GM12873 (cell line): ENCODE data around the gene PAPOLG.

Experiments used
- TF ChIP-seq, protein P1 (sequence below): IDR thresholded peaks from 2 replicates; pipeline ENCODE4 v1.5.1; 2012; ENCODE audit warnings: low read depth, mild to moderate bottlenecking, moderate library complexity, low read length, control low read depth; ENCODE audit not compliant: insufficient read depth; ENCODE audit errors: missing control alignments

The PAPOLG gene

DNA sequence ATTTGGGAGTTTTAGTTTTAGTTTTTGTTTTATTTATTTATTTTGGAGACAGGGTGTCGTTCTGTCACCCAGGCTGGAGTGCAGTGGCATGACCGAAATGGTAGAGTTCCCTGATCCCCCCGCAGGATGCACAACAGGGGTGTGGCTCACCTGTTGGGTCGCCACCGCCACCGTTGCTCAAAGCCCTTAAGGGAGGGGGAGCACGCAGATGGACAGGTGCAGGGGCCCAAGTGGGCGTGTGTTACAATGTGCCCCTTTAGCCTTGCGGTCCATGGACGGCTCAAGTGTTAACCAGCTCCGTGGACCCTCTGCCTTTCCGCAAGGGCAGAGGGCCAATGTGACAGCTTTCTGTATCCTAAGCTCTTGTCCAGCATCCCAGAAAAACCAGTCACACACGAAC, 63.9 kb downstream of the PAPOLG start:
- TF ChIP-seq, protein P1, sequence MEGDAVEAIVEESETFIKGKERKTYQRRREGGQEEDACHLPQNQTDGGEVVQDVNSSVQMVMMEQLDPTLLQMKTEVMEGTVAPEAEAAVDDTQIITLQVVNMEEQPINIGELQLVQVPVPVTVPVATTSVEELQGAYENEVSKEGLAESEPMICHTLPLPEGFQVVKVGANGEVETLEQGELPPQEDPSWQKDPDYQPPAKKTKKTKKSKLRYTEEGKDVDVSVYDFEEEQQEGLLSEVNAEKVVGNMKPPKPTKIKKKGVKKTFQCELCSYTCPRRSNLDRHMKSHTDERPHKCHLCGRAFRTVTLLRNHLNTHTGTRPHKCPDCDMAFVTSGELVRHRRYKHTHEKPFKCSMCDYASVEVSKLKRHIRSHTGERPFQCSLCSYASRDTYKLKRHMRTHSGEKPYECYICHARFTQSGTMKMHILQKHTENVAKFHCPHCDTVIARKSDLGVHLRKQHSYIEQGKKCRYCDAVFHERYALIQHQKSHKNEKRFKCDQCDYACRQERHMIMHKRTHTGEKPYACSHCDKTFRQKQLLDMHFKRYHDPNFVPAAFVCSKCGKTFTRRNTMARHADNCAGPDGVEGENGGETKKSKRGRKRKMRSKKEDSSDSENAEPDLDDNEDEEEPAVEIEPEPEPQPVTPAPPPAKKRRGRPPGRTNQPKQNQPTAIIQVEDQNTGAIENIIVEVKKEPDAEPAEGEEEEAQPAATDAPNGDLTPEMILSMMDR, result no peak

DNA sequence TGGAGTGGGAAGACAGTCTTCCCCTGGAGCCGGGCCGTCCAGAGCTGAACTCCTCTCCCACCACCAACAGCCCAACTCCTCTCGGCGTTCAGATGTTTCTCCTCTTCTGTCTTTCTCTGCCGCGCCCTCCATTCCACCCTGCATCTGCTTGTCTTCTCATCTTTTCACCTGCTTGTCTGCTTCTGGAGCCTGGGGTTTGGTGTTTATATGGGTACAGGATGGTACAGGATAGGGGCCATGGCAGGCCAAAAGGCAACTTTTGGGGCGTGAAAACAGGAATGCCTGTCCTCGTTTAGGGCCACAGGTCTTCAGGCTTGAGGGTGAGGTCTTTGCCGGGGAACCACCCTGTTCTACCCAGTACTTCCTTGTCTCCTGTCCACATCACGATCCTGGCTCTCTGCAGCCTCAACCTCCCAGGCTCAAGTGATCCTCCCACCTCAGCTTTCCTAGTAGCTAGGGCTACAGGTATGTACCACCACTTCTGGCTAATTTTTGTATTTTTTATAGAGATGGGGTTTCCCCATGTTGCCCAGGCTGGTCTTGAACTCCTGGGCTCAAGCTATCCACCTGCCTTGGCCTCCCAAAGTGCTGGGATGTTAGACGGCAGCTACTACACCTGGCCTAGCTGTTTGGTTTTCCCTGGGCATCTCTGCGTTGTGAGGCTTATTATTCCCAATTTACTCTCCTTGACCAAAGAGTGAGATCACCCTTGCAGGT, 64.5 kb downstream of the PAPOLG start:
- TF ChIP-seq, protein P1, result no peak

DNA sequence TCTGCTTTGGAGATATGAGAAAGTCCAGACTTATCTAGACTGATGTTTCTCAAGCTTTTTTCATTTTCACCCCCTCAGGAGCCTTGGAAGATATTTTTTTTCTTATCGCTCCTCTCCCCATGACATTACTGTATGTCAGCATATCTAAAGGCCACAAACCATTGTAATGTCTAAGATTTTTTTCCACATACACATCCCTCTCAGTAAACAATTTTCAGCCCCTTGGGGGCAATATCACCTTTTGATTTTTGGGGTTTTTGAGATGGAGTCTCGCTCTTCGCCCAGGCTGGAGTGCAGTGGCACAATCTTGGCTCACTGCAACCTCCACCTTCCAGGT, 65.0 kb downstream of the PAPOLG start:
- TF ChIP-seq, protein P1, result no peak

DNA sequence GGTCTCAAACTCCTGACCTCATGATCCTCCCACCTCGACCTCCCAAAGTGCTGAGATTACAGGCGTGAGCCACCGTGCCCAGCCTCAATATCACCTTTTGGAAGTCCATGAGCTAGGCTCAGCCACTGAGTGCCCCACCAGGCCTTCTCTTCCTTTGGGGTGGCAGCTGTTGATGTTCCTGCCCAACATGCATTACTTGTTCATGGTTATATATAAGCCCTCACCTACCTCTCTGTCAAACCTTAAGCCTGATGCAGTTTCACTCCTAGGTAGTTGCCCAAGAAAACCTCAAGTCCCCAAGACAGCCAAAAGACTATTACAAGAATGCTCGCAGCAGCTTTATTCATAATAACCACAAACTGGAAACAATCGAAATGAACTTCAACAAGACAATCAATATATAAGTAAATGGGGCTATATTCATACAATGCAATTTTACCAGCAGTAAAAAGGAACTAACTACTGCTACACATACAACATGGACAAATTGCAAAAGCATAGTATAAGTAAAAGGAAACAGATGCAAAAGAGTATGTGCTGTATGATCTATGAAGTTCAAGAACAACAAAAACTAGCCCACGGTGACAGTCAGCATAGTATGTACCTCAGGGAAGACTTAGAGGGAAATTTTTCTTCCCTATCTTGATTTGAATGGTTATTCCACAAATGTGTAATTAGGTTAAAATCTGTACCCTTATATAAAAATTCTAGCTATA, 65.7 kb downstream of the PAPOLG start:
- TF ChIP-seq, protein P1, result no peak

DNA sequence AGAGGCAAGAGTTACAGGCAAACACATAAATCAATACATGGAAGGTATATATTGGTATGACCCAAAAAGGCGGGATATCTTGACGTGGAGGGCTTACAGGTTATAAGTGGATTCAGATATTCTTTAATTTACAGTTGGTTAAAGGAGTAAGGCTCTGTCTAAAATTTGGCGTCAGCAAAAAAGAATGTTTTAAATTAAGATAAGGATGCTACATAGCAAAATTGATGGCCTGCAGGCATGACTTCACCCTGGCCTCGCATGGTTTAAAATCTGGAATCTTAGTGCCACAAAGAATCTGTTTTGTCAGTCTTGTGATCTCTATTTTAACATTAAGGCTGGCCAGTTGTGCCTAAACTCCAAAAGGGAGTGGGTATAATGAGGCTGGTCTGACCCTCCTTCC, 66.9 kb downstream of the PAPOLG start:
- TF ChIP-seq, protein P1, result no peak

DNA sequence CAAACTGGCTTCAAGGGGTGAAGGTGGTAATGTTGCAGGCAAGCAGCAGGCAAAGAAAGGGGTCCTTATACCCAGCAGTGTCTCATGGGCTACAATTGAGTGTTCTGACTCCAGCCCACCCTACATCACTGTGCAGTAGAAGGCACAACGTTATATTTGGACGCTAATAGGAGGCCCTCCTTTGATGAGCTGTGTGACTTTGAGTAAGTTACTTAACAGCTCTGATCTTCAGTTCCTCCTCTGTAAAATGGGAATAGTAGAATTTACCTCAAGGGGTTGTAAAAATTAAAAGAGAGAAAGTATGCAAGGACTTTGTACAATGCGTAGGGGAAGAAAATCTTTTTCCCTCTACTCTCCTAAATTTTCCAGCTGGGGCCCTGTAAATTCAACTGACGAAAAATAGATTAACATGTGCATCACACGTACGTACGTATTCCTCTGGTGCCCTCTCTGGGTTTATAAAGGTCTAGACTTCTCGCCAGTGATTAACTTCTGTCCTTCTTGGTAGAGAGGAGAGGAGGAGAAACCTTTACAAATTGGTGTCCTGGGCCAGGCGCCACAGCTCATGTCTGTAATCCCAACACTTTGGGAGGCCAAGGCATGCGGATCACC, 67.7 kb downstream of the PAPOLG start:
- TF ChIP-seq, protein P1, result no peak

DNA sequence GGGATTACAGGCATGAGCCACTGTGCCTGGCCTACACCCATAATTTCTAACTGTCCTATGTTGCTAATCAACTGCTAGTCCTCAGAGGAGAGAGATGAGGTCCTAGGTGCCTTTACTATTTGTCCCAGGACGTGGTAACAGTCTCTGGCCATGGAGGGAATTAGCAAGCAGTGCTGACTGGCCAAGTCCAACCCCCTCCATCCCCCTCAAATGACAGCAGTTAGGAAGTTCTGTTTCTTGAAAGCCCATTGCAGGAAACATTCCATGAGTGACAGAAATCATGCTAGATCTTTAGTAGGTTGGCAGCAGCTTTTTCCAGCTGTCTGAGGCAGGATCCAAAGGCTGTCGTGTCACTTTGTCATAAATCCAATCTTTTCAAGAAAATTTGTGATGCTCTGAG, 69.6 kb downstream of the PAPOLG start:
- TF ChIP-seq, protein P1, result no peak
